ENCODE measurements around the gene AGAP1.

Gene AGAP1

DNA sequence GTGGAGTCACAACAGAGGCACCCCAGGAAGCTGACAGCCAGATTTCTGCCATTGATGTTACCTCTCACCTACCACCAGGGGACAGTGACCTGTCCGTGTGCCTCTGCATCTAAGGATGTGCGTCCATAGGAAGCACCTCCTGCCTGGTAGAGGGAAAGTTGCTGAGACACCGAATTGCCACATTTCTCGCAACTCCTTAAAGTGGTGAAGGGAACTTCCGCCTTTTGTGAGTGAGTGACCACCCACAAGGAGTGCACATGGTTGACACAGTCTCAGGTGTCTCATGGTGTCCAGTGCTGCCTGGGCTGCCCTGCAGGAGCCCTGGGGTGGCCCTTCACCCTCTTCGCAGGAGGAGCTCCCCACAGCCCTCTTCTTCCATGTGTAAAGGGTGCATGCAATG is 472.6 kb downstream of the AGAP1 start:
- TF ChIP-seq, protein P1, sequence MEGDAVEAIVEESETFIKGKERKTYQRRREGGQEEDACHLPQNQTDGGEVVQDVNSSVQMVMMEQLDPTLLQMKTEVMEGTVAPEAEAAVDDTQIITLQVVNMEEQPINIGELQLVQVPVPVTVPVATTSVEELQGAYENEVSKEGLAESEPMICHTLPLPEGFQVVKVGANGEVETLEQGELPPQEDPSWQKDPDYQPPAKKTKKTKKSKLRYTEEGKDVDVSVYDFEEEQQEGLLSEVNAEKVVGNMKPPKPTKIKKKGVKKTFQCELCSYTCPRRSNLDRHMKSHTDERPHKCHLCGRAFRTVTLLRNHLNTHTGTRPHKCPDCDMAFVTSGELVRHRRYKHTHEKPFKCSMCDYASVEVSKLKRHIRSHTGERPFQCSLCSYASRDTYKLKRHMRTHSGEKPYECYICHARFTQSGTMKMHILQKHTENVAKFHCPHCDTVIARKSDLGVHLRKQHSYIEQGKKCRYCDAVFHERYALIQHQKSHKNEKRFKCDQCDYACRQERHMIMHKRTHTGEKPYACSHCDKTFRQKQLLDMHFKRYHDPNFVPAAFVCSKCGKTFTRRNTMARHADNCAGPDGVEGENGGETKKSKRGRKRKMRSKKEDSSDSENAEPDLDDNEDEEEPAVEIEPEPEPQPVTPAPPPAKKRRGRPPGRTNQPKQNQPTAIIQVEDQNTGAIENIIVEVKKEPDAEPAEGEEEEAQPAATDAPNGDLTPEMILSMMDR (conservative IDR thresholded peaks at IDR 0.05) = 0 out of 2 replicates have a peak, but pooled peaks have one; percentile 16
- no peak overlapping the region for H3K27ac ChIP-seq

DNA sequence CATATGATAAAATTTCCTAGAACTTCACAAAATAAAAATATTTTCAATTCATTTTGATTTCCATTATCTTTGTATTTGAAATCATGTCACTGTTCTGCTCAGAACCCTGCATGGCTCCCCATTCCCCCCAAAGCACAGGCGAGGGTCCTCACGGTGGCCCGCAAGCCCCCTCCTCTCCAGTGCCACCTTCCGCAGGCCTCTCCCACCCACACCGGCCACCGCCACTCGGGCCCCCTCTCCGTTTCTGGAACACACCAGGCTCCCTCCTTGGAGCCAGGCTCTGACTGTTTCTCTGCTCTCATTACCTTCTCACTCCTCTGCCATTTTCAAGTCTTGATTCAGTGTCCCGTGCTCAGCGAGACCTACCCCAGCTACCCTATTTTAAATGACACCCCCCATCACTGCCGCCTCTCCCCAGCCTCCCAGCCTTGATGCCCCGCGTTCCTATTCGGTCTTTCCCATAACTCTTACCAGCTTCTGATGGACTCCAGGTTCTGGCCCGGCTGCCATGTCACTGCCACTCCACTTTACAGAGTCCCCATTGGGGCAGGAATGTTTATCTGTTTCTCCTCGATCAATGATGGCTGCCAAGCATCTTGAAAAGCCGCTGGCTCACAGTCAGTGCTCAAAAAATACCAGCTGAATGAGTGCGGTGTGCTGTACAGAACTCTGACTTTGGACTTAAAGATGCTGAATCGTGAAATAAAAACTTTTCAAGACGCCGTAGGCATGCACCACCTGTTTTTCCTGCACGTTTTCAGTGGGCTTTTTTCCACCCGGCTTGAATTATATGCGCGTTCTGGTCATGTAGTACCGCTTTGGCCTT is 473.3 kb downstream of the AGAP1 start:
- TF ChIP-seq, protein P1 (conservative IDR thresholded peaks at IDR 0.05) = no peak
- H3K27ac ChIP-seq = no peak overlapping the region

DNA sequence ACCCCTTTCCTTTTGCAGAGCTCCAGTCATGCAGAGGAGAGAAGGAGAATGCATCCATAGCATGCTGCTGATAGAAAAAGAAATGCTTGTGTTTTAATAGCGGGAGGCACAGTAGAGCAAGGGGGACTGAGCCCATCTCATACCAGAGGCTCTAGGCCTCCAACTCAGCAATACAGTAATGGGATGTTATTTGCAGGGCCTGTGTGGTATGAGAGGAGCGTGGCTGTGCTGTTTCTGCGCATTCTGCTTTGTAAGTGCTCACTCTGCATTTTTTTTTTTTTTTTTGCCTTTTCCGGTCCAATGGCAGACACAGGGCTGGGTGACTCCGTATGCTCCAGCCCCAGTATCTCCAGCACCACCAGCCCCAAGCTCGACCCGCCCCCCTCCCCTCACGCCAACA is 474.3 kb downstream of the AGAP1 start:
- TF ChIP-seq, protein P1 (conservative IDR thresholded peaks at IDR 0.05) = no peak
- H3K27ac ChIP-seq = no peak overlapping the region

DNA sequence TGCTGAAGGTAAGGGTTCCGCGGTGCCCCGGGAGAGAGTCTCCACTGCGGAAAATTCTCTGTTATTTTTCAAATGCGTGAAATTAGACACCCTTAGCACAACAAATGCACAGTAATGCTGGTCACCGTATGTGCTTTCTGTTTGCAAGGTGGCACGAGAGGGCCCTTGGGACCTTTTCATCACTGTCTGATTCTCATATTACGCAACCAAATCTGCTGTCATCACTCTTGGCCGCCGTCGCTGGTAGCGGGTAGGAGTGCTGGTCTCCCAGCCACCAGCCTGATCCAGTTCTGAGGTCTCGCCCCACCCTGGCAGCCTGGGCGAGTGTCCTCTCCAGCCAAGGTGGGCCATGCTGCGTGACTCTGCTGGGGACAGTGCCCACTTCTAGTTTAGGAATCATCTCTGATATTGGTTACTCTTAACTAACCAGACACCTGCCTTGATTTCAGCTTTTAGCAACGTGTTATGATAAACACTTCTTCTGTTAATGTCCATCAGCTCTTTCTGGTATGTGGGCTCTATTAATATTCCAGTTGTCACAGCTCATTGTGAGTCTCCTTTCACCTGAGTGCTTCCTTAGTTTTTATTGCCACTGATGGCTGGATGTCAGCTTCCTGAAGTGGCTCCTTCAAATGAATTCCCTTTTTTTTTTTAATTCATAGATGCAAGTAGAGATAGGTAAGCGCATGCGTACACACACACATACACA is 474.9 kb downstream of the AGAP1 start:
- TF ChIP-seq, protein P1 (conservative IDR thresholded peaks at IDR 0.05) = no peak
- no peak overlapping the region for H3K27ac ChIP-seq

DNA sequence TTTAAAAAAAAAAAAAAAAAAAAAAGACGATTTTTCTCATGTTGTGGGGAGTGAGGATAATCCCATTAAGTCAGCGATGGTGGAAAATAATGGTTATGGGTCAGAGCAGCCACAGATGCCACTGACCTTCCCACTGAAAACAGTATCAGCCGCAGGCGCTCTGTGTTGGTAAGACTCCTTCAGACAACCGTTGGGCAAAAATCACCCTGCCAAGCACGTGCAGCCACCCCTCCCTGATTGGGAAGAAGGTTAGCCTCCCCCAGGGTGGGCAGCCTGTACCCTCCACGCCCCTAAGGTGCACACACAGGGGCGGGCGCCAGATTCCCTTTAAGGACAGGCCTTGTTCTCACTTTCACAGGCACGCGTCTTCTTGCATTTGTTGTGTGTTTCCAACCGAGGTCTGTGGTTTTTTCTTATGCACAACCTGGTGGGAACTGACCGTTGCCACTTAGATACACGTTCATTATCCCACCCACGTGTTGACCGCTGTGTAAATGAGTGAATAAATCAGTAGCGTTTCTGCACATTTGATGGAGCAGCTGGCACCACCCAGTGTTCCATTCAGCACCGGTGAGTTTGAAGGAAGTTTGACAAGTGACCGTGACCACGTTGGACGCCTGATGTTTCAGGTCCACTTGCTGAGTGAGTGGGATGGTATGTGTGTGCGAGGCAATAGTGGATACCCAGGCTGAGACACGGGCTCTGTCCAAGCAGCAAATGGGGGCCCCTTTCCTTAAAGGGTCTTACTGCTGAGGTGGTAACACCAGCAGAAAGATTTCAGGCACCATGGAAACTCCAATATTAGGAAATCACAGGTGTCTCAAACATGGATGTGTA is 476.6 kb downstream of the AGAP1 start:
- H3K27ac ChIP-seq = no peak overlapping the region
- TF ChIP-seq, protein P1 (conservative IDR thresholded peaks at IDR 0.05) = no peak

DNA sequence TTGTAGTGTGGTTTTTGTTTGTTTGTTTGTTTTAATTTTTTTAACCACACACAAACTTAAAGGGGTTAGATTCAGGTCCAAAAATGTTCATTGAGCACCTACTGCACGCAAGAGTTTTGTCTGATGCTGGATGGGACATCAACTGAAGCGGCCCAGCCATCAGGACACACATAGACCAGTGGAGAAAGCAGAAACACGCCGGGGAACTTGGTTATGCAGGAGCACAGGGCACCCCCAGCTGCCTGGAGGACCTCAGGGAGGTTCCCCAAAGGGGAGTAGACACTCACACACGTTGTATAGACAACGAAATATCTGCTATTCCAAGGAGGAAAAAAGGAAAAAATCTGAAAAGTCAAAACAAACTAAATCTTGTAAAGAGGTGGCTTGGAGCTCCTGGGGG is 482.7 kb downstream of the AGAP1 start:
- TF ChIP-seq, protein P1 (conservative IDR thresholded peaks at IDR 0.05) = no peak
- H3K27ac ChIP-seq = no peak overlapping the region

DNA sequence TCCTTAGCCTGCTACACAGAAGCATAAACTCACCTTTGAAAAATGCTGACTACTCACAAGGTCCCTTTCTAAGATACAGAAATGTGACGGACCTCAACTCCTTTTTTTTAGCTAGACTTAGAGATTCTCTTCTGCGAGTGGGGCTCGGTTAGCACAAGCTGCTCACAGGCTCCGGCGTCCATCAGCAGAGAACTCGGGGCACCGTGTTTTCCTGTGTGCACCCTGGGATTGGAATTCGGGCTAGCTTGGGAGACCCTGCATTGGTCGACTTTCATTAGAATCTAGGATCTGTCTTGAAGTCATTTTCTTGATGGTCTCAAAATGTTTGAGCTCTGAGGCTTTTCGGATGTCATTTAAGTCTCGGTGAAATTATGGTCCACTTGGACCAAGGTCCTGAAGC is 483.1 kb downstream of the AGAP1 start:
- TF ChIP-seq, protein P1 (conservative IDR thresholded peaks at IDR 0.05) = no peak
- H3K27ac ChIP-seq = no peak overlapping the region

Data from VCaP (cell line).